GDM1 (cell line): ENCODE data around the gene PPP1R36.
"Not testable (repeated sequence)": the region's sequence is repeated elsewhere in the genome, so short reads cannot be mapped to it uniquely, and the experiment has no call there.

Source experiments
- DNase-seq: peaks from one replicate; lab custom pipeline; 2025; lab: John Stamatoyannopoulos, UW

Gene PPP1R36

DNA sequence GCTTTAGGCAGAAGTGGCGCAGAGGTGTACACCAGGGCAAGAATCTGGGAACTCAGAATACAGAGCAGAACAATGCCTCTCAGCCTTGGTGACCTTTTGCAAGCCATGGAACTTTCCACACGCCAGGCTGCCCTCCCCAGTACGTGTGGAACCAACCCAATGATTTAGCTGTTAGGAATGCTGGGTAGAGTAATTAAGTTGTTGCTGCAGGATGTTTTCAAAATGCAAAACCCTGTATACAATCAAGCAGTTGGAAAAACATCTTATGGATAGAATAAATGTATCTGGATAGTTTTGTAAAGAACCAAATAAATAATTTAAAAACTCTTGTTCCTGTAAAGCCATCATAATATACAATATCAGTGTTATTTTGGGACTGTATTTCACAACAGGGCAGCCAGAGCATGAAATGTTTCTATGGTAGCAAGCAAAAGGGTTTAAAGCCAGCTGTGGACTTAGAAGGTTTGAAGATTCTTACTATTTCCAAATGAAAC is 19.4 kb downstream of the PPP1R36 start:
- no peak for DNase-seq

GRCh38 chr14:64569646-64570045 is 19.9 kb downstream of the PPP1R36 start:
- DNase-seq: not testable (repeated sequence)

GRCh38 chr14:64572386-64573104 is 22.8 kb downstream of the PPP1R36 start:
- no peak for DNase-seq

DNA sequence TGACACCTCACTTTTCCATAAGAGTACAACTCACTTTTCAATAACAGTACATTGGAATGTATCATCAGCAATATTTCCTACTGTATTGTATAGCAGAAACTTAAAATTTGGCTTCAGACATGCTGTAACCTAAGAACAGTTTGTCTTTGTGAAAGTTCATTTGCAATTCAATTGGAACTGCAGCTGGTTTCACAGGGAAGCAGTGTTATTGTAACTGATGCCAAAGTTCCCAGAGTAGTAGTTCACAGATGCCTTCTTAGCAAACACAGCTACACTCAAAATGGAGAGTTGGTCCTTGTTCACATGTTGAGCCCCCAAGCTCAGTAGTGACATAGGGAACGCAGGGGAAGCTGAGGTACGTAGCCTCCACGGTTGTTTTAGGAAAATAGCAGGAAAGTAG is 23.3 kb downstream of the PPP1R36 start:
- no peak for DNase-seq

DNA sequence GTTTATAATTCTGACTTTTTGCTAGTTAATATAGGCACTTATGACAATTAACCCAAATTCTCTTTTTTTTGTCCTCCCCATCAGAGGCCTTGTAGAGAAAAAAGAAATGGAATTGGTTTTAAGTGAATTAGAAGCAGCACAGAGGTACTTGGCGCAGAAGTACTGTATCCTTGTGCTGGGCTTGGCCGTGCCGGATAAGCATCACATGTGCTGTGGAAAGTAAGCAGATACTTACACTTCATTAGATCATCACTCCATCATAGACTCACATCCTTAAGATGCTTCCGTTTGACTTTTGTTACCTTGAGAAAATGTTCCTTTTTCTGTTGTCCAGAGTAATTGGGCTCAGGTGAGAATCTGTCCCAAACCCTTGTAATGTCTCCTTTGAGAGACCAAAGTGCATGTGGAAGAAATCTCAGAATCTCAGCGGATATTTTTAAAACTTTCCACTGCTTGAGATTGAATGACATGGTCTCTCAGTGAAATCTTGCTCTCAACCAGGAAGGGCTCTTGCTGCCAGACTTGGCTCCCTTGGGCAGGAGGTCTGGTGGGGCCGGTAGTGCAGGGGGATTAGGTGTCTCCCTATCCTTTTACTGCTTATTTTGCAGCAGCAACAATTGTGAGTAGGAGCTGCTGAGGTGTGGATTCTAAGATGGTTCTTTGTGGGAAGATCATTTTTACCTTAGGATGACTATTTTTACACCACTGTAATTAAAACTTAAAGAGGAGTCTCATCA is 24.8 kb downstream of the PPP1R36 start:
- no peak for DNase-seq

GRCh38 chr14:64577211-64577610 is 27.4 kb downstream of the PPP1R36 start:
- DNase-seq: no peak

GRCh38 chr14:64580467-64580866 is 30.7 kb downstream of the PPP1R36 start:
- no peak for DNase-seq

- DNase-seq: no peak
Measured at GRCh38 chr14:64581363-64581762, 31.6 kb downstream of the PPP1R36 start.

DNA sequence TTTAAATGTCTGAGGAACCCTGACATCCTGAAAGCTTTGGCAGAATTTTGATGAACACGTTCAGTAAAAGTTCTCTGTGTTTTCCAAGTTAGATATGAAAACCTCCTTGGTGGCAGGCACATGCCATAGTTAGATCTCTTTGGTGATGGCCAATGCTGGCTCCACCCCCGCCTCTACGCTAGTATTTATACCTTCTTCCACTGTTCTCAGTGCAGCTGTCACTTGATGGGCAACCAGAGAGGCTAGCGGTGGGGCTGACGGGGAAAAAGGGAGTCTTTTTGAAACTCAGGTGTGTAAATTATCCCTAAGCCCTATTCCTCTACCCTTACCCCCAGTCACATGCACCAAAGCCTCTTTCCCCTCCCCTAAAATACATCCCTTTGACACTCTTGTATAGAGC is 32.1 kb downstream of the PPP1R36 start:
- DNase-seq: no peak

DNA sequence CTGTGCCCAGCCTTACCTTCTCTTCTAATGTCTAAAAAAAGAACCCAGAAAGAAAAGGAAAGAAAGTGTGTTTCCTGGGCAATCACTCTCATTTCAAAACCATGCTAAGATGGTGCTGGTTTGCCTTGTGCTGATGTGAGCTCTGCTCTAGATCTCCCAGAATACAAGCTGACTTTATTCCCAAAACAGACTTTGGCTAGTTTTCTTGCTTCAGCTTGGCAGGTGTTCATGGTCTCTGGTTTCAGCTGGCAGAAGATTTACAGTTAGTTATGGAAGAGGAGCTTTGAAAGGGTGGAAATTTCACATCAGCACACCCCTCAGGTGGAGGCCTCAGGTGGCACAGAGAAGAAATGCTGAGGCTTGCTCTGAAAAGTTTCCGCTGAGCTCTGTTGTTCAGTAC is 34.4 kb downstream of the PPP1R36 start:
- DNase-seq: no peak

DNA sequence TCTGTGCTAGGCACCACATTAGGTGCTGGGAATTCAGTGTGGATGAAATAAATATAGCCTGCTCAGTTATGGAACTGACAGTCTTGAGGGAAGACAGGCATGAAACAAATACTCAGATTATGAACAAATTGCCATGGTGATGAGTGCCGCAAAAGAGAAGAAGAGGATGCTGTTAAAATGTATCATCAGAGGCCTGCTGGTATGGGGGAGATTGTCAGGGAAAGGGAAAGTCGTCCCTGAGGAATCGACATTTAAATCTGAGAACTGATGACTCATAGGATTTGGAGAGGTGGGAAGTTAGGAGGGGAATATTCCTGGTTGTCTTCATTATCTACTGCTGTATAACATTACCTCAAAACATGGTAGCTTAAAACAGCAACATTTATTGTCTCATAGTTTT is 42.0 kb downstream of the PPP1R36 start:
- DNase-seq: no peak

- DNase-seq: no peak
Measured at GRCh38 chr14:64594438-64594837, 44.7 kb downstream of the PPP1R36 start.

DNA sequence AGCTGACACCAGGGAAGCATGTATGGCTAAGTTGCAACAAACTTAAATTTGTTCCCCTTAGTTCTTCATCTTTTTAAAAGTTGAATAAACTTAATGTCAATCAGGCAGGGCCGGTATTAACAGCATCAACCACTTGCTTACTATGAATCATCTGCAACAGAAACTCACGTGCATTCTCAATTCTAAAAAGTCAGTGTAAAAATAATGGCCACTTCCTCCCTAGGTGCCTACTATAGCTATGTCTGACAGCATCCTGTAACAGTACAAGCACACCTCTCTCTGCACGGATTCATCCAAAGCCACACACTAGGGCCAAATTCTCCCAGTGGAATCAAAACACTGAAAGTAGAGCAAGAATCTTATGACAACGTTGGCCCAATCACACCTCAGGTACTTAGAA is 48.6 kb downstream of the PPP1R36 start:
- no peak for DNase-seq

- no peak for DNase-seq
Measured at GRCh38 chr14:64601571-64601970, 51.8 kb downstream of the PPP1R36 start.

DNA sequence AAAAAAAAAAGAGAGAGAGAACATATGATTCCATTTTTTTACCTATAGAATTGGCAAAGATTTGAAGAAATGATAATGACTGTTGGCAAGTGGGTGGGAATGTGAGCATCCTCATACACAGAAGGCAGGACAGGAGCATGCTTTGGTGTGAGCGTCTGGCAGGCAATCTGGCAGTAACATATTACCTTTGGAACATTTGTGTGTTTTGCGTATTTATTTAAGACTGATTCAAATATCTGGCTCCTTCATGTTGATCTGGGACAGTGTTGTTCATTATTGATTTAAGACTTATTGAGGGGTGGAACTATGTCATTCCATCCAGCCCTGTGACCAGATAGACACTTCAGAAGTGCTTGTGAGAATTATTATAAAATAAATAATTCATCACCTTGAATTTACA is 53.1 kb downstream of the PPP1R36 start:
- DNase-seq: no peak

- DNase-seq: no peak
Measured at GRCh38 chr14:64604001-64604400, 54.2 kb downstream of the PPP1R36 start.

- DNase-seq: no peak
Measured at GRCh38 chr14:64604881-64605280, 55.1 kb downstream of the PPP1R36 start.

GRCh38 chr14:64605926-64606685 is 56.3 kb downstream of the PPP1R36 start:
- DNase-seq: no peak

DNA sequence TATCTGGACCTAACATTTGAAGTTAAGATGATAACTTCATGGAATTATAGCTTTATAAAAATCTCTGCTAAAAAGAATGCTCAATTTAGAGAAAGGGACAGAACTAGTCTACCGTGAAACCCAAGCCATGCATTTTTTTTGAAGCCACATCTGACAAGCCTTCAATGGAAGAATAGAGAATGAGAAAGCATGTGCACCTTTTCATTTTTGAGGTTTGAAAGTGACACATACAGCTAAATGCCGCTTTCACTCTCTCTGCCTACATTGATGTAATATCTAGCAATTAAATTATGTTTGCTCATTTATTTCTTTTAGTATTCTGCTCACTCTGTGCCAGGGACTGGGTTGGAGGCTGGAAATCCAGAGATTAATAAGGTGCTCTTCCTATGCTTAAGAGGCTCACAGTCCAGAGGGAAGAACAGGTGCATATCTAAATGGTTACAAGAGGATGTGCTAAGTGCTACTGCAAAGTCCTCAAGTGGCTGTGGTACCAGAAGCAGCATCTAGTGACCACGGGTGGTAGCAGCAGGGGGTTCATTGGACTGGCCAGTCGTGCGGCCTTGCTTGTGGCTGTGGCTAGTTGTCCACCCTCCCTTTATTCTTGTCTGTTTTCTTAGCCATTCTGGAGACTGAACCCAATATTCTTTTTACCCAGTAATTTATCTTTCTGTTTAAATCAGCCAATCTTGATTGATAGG is 60.4 kb downstream of the PPP1R36 start:
- no peak for DNase-seq

- no peak for DNase-seq
Measured at GRCh38 chr14:64611358-64612020, 61.7 kb downstream of the PPP1R36 start.

GRCh38 chr14:64612021-64612380 is 62.2 kb downstream of the PPP1R36 start:
- DNase-seq: no peak
